RPMI7951 (cell line): ENCODE results near the gene IFNAR2. TPM values are rescaled to one million over a fixed set of nuclear protein-coding genes. Genes with fewer than 3 reads are reported as not detected.
"Not testable (repeated sequence)": the region's sequence is repeated elsewhere in the genome, so short reads cannot be mapped to it uniquely, and the experiment has no call there.

Experiments used
- DNase-seq: peaks from one replicate; pipeline ENCODE4 v3.0.0-alpha.2; 2012; ENCODE audit warnings: low read depth
- total RNA-seq: library from RNA; depleted of rRNA; stranded (reverse); fragments of >200 nt; shearing (Covaris generic); gene quantifications from 2 replicates; pipeline ENCODE4 v1.2.3, GENCODE V29; 2014

Gene IFNAR2
- total RNA-seq, 1 experiment from 2014 or later: 4.9 TPM

- DNase-seq: no peak
Measured at GRCh38 chr21:33214056-33214455, 15.7 kb upstream of the IFNAR2 start.

DNA sequence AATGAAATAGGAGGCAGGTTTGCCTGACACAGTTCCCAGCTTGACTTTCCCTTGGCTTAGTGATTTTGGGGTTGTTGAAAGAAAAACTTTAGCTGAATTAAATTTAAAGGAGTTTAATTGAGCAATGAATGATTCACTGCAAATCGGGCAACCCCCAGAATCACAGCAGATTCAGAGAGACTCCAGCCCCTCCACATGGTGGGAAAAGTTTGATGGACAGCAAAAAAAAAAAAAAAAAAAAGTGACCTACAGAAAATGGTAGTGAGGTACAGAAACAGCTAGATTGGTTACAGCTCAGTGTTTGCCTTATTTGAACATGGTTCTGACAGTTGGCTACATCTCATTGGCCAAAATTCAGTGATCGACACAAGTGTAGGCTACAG lies 12.6 kb upstream of the IFNAR2 start:
- no peak for DNase-seq

- no peak for DNase-seq
Measured at GRCh38 chr21:33219300-33219699, 10.4 kb upstream of the IFNAR2 start.

- no peak for DNase-seq
Measured at GRCh38 chr21:33219954-33220353, 9.8 kb upstream of the IFNAR2 start.

DNA sequence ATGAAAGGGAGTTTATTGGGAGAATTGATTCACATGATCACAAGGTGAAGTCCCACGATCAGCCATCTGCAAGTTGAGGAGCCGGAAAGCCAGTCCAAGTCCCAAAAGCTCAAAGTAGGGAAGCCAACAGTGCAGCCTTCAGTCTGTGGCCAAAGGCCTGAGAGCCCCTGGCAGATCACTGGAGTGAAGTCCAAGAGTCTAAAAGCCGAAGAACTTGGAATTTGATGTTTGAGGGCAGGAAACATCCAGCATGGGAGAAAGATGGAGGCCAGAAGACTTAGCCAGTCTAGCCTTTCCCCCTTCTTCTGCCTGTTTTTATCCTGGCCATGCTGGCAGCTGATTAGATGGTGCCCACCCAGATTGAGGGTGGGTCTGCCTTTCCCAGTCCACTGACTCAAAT lies 4.4 kb upstream of the IFNAR2 start:
- not testable (repeated sequence) for DNase-seq

GRCh38 chr21:33228455-33228854 lies 1.3 kb upstream of the IFNAR2 start:
- no peak for DNase-seq

- DNase-seq: no peak
Measured at GRCh38 chr21:33229099-33229783, 497 bp upstream of the IFNAR2 start.

DNA sequence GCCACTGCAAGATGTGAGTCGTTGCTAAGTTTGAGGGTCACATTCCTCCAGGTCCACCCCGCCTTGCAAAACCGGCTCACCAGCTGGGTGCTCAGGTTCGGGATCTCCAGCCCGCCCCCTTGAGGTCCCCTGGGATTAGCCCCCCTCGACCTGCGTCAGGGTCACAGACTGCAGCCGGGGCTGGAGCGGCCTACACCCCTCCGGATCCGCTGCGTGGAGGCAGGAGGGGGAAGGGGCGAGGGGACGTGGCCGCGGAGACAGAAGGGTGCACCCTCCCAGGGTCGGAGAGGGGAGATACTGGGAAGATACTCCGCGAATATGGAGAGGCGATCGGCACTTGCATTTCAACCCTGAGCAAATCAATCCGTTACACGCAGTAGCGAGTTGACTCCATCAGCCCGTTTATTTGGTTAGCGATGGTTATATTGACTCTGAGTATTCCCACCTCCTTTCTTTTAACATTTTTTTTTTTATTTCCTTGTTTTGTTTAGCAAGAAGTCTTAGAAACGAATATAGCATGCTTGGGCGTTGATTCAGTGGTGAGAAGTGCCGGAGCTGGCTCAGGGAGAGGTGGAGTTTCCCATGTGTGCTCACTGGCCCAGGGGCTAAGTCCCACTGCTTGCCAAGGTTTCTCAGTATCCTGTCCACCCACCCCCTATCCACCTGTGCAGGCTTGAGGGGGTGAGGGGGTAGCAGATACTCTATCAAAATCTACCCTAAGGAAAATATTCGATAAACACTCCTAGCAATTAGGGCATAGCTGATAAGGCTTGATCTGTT lies 997 bp downstream of the IFNAR2 start:
- DNase-seq: peak; percentile 39

- DNase-seq: no peak
Measured at GRCh38 chr21:33231526-33231925, 1.8 kb downstream of the IFNAR2 start.

- DNase-seq: no peak
Measured at GRCh38 chr21:33232291-33233034, 2.7 kb downstream of the IFNAR2 start.

DNA sequence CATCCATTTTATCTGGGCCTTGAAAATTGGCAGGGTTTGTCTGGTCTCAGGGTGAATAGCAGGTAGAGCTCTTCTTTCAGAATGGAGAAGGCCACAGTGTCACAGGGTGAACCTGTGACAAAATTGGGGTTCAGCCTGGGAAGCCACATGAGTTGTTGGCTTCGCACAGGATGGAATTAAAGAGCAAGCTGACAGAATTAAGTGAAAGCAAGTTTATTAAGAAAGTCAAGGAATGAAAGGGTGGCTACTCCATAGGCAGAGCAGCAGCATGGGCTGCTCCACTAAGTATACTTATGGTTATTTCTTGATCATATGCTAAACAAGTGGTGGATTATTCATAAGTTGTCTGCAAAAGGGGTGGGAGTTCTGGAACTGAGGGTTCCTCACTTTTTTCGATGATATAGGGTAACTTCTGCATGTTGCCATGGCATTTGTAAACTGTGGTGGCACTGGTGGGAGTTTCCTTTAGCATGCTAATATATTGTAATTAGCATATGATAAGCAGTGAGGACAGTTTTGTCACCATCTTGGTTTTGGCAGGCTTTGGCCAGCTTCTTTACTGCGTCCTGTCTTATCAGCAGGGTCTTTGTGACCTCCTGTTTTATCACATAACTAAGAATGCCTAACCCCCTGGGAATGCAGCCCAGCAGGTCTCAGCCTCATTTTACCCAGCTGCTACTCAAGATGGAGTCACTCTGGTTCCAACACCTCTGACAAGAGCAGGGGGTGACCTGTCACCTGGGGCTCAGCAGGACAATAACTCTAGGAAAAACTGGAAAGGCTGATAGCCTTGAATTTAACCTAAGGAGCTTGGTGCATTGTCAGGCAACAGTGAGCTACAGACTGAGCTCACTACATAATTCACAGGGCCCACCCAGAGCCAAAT lies 5.1 kb downstream of the IFNAR2 start:
- no peak for DNase-seq

DNA sequence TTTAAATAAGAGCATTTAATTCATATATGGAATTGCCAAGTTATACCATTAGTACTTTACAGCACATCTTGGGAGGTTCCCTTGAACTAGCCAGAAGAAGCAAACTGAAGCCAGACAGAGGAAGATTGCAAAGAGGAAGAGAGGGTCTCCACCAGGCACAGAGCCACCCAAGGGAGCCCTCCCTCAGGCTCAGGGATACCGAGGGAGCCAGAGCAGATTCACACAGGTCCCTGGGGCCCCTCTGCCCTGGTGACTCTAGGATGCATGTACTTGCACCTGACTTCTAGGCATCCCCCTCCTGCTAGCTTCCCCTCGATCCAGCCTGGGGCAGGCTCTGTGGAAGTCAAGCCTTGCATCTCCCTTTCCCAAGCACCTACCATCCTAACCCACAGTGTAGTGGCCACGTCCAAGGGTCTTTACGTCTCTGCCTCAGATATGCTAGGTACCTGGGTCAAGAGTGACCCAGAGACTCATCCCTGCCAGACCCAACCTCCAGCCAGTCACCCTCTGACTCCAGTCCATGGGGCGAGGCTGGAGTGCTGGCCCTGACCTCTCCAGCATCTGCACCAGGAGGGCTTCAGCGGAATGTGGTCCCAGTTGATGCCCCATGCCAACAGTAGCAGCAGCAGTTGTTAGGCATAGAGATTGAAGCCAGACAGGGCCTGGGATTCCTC lies 6.4 kb downstream of the IFNAR2 start:
- no peak for DNase-seq

- no peak for DNase-seq
Measured at GRCh38 chr21:33236766-33237165, 7.0 kb downstream of the IFNAR2 start.

GRCh38 chr21:33237486-33237885 lies 7.7 kb downstream of the IFNAR2 start:
- DNase-seq: no peak

GRCh38 chr21:33238146-33238545 lies 8.4 kb downstream of the IFNAR2 start:
- peak; percentile 31 for DNase-seq

DNA sequence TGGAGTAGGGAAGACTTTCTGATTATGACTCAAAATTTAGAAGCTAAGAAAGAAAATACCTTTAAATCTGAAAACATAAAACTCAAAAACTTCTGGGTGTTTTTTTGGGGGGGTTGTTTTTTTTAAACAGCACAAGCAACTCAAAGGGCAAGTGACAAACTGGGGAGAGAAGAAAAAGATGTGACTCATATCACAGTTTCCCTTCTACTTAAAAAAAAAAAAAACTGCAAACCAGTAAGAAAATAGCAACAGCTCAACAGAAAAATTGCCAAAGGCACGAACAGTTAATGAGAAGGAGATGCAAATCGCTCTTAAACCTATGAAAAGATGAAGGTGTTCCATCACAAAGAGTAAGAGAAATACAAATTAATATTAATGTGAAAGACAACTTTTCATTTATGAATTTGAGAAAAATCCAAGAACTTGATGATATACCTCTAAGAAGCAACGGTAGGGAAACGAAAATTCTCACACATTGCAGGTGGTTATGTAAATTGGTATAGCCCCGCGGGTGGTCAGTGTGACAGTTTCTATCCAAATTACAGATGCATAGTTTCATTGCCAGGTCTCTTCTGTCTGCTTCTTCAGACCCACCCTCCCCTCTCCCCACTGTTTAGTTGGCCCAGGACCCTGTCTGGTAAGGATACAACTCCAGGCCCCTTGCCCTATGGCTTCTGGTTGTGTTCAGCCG lies 9.0 kb downstream of the IFNAR2 start:
- DNase-seq: peak; percentile 32

GRCh38 chr21:33239559-33240127 lies 9.9 kb downstream of the IFNAR2 start:
- DNase-seq: not testable (repeated sequence)

- DNase-seq: no peak
Measured at GRCh38 chr21:33240404-33240803, 10.7 kb downstream of the IFNAR2 start.

DNA sequence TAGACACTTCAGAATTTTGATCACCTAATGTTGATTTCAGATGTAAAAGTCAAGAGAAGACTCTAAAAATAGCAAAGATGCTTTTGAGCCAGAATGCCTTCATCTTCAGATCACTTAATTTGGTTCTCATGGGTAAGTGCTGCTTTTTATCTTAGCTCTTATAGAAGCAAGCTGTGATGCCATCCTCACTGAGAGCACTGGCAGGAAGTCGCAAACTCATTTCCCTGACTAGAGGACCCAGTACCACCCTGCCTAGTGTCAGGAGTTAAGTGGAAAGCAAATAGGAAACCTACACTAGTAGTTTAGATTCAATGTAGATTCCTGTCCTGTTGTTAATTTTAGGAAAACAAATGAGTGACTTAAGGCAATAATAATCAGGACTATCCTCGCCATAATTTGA lies 12.1 kb downstream of the IFNAR2 start:
- DNase-seq: no peak

GRCh38 chr21:33242846-33243245 lies 13.1 kb downstream of the IFNAR2 start:
- DNase-seq: not testable (repeated sequence)
